Suprapubic skin (tissue), 3 donors: ENCODE measurements around the gene DPYSL4.

Experiments used
- CTCF ChIP-seq, 2 donors: fragments of 200-600 bp in 1 of 2; fragments of 450-650 bp in 1 of 2; sonication (generic) in 1 of 2; IDR thresholded peaks; one replicate each; pipeline ENCODE4 v1.5.1; 2016 to 2019; ENCODE audit warnings: antibody characterized with exemption in 2 of 2, mild to moderate bottlenecking in 1 of 2, moderate library complexity in 1 of 2
- POLR2AphosphoS5 ChIP-seq, 3 donors: sonication (generic); formaldehyde crosslinking; IDR thresholded peaks; one replicate each; pipeline ENCODE4 v1.6.1; 2017; ENCODE audit warnings: antibody characterized with exemption in 3 of 3

GRCh38 chr10:132200344-132201110 lies 13.8 kb downstream of the DPYSL4 start:
- no peak for TF ChIP-seq CTCF (IDR thresholded peaks at IDR 0.05)
- TF ChIP-seq POLR2AphosphoS5 (IDR thresholded peaks at IDR 0.05) = no peak
